GM13976 (cell line): ENCODE results near the gene CCDC73.
"Not testable (repeated sequence)": the region's sequence is repeated elsewhere in the genome, so short reads cannot be mapped to it uniquely, and the experiment has no call there.

Source experiments
- DNase-seq: peaks from one replicate; pipeline ENCODE4 v3.0.0; 2012; ENCODE audit warnings: low spot score
- in situ Hi-C: fragments of 300-500 bp; cut with MboI; formaldehyde crosslinking; loops from one replicate; pipeline ENCODE4 v1.12.0; 2022; ENCODE audit warnings: low sequenced_read_pairs, mixed read lengths, inconsistent platforms; ENCODE audit not compliant: unreplicated experiment
- TF ChIP-seq, protein P1 (sequence below): IDR thresholded peaks from 2 replicates; pipeline ENCODE4 v1.5.1; 2012; ENCODE audit warnings: borderline replicate concordance, mild to moderate bottlenecking; ENCODE audit not compliant: insufficient read depth; ENCODE audit errors: extremely low read depth, missing control alignments, control extremely low read depth

The CCDC73 gene

DNA sequence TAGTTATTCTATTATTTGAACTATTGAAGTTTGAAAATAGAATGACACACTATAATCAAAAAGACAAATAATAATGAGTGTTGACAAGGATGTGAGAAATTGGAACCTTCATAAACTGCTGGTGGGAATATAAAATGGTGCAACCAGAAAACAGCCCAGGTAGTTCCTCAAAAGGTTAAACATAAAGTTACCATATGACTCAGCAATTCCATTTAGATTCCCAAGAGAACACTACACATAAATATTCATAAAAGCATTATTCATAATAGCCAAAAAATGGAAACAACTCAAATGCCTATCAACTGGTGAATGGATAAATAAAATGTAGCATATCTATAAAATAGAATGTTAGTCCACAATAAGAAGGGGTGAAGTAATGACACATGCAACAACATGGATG, 21.7 kb downstream of the CCDC73 start:
- TF ChIP-seq, protein P1, sequence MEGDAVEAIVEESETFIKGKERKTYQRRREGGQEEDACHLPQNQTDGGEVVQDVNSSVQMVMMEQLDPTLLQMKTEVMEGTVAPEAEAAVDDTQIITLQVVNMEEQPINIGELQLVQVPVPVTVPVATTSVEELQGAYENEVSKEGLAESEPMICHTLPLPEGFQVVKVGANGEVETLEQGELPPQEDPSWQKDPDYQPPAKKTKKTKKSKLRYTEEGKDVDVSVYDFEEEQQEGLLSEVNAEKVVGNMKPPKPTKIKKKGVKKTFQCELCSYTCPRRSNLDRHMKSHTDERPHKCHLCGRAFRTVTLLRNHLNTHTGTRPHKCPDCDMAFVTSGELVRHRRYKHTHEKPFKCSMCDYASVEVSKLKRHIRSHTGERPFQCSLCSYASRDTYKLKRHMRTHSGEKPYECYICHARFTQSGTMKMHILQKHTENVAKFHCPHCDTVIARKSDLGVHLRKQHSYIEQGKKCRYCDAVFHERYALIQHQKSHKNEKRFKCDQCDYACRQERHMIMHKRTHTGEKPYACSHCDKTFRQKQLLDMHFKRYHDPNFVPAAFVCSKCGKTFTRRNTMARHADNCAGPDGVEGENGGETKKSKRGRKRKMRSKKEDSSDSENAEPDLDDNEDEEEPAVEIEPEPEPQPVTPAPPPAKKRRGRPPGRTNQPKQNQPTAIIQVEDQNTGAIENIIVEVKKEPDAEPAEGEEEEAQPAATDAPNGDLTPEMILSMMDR: no peak
- in situ Hi-C loops: no loop called here
- DNase-seq: no peak

DNA sequence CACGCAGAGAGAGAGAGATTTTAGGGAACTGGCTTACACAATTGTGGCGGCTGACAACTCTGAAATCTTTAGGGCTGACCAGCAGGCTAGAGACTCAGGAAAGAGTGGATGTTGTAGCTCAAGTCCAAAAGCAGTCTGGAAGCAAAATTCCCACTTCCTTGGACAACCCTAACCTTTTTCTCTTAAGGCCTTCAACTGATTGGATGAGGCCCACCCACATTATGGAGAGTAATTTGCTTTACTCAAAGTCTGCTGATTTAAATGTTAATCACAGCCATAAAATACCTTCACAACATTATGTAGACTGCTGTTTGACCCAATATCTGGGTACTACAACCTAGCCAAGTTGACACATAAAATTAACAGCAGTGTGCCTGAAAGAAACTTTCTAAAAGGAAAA, 32.7 kb downstream of the CCDC73 start:
- DNase-seq, in situ Hi-C loops: not testable (repeated sequence)

DNA sequence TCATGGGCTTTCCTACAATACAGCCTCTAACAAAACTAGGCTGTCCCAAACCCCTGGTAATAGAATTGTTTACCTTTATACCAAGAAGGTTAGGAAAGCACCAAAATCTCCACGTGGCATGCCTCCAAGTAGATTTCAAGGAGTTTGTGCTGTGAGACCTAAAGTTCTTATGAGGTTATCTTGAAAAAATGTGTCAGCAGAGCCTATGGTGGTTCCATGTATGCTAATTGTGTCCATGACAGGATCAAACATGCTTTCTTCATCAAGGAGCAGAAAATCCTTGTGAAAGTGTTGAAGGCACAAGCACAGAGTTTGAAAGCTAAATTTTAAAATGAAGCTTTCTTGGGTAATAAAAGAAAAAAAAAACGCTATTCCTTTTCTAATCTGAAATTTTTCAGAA, 36.2 kb downstream of the CCDC73 start:
- in situ Hi-C loops: no loop called here
- DNase-seq: no peak
- TF ChIP-seq, protein P1: no peak

DNA sequence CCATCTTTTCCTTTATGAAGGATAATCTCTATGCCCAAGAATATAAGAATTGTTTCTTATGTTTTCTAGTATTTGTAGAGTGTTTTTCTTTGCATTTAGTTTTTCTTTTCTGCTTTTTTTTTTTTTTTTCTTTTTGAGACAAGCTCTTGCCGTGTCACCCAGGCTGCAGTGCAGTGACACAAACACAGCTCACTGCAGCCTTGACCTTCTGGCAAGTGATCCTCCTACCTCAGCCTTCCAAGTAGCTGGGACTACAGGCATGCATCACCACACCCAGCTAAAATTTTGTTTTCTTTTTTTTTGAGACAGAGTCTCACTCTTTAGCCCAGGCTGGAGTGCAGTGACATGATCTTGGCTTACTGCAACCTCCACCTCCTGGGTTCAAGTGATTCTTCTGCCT, 41.3 kb downstream of the CCDC73 start:
- DNase-seq, in situ Hi-C loops: not testable (repeated sequence)

DNA sequence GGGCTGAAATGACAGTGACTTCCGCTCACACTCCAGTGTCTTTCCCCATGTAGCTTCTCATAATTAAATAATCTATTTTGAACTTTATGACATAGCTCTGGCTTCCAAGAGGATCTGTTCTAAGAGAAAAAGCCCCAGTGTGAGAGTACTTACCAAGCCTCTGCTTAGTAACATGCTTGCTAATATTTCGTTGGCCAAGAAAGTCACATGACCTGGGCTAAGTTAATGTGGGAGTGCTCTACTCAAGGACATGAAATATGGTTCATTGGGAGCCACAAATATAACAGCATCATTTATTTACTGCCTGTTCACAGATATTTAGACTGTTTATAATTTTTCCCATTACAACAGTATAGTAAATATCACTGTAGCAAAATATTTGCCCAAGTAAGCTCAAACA, 42.5 kb downstream of the CCDC73 start:
- DNase-seq: no peak
- in situ Hi-C loops: no loop called here
- TF ChIP-seq, protein P1: no peak

DNA sequence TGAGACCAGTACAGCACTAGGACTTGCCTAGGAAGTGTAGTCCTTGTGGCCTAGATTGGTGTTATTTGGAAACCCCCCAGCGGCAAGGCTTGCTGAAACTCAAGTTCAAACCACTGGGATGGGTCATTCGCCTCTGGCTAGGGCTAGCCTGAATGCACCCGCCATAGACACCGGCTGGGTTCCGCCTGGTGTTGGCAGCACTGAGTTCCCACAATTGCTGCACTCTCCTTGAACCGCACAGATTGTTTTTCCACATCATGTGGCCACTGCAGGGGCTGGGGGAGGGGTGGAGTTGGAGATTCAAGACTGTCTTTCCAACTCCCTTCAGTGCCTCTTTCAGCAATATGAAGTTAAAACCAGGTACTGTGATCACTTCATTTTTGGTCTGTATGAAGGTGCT, 43.1 kb downstream of the CCDC73 start:
- in situ Hi-C loops: no loop called here
- TF ChIP-seq, protein P1: no peak
- no peak for DNase-seq

DNA sequence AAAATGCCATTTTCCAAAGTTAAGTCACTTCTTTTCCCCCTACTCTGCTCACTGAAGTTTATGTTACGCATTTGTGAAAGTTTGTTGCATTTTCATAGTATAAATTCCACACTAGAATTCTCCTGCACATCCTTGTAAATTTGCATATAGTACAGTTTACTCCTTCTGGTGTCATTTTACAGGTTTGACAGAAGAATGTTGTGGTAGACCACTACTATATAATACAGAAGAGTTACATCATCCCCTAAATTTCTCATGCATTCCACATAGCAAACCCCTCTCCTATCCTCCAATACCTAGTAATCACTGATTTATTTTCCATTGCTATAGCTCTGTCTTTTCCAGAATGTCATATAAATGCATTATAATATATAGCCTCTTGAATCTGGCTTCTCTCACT, 64.5 kb downstream of the CCDC73 start:
- TF ChIP-seq, protein P1: no peak
- in situ Hi-C loops: no loop called here
- no peak for DNase-seq

DNA sequence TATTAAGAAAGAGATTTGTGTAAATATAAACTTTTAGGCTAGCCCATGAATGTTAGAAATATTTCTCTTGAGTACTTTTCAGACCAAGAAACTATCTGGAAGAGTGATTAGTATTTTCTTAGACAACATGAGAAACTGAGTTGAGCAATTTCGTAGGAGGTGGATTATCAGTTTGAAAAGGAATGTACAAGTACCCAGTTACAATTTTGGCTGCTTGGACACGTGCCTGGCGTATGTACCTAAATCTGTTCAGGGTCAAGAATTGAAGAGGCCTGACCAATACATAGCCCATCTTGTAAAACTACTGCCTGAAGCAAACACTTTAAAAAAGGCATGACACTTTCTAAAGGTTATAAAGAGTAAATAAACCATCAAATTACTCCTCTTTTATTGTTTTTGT, 71.1 kb downstream of the CCDC73 start:
- no peak for DNase-seq

More for the DNA sequence above, 71.1 kb downstream of the CCDC73 start:
- in situ Hi-C loops: no loop called here
- TF ChIP-seq, protein P1: no peak
